GM12878 (cell line): ENCODE data around the gene ART4.

ENCODE experiments used
- ETV6 ChIP-seq, 2 experiments: fragments of 450-650 bp in 1 of 2; IDR thresholded peaks in 1 of 2; conservative IDR thresholded peaks in 1 of 2; 2 replicates each; pipeline ENCODE4 v1.6.1; 2014; ENCODE audit warnings: antibody characterized with exemption in 1 of 2, borderline replicate concordance in 1 of 2, low read depth in 1 of 2, mild to moderate bottlenecking in 1 of 2, moderate library complexity in 1 of 2
- FOXK2 ChIP-seq: fragments of 450-650 bp; IDR thresholded peaks from 2 replicates; pipeline ENCODE4 v1.6.1; 2017; ENCODE audit warnings: mild to moderate bottlenecking, moderate library complexity
- IKZF2 ChIP-seq, 2 experiments: fragments of 450-650 bp; IDR thresholded peaks; 2 replicates each; pipeline ENCODE4 v1.6.1; 2017; ENCODE audit warnings: mild to moderate bottlenecking in 2 of 2, moderate library complexity in 2 of 2
- MEF2A ChIP-seq: IDR thresholded peaks from 2 replicates; pipeline ENCODE4 v1.6.1; 2011; ENCODE audit warnings: low read depth, mild to moderate bottlenecking, low read length, moderate library complexity; ENCODE audit not compliant: insufficient read depth
- YY1 ChIP-seq: IDR thresholded peaks from 2 replicates; pipeline ENCODE4 v1.6.1; 2011; ENCODE audit warnings: low read depth, mild to moderate bottlenecking, low read length
- ZNF24 ChIP-seq: fragments of 450-650 bp; IDR thresholded peaks from 2 replicates; pipeline ENCODE4 v1.6.1; 2017; ENCODE audit warnings: antibody characterized with exemption, mild to moderate bottlenecking

GRCh38 chr12:14826491-14826890 is 16.8 kb downstream of the ART4 start:
- TF ChIP-seq FOXK2, result no peak
- no peak for TF ChIP-seq ZNF24
- TF ChIP-seq YY1, result no peak
- TF ChIP-seq IKZF2 (IDR thresholded peaks at IDR 0.05), result no peak
- TF ChIP-seq ETV6 (conservative IDR thresholded peaks at IDR 0.05 in 1 of 2, IDR thresholded peaks at IDR 0.05 in 1 of 2; ENCODE audit: borderline replicate concordance in 1 of 2, low read depth in 1 of 2), result no peak
- no peak for TF ChIP-seq MEF2A
